NB4 (cell line): ENCODE measurements around the gene ANKZF1.

ENCODE experiments used
- DNase-seq: peaks from one replicate; pipeline ENCODE4 v3.0.0; 2010; ENCODE audit warnings: low read depth
- H3K4me3 ChIP-seq: one replicate; pipeline ENCODE4 v1.5.1; 2011; ENCODE audit warnings: mild to moderate bottlenecking, low read depth, low read length, moderate library complexity
- CTCF ChIP-seq: IDR thresholded peaks from one replicate; pipeline ENCODE4 v1.5.1; 2012; ENCODE audit warnings: low read depth, low read length
- MAX ChIP-seq: IDR thresholded peaks from 2 replicates; pipeline ENCODE4 v1.6.1; 2011; ENCODE audit warnings: low read depth, low read length
- MYC ChIP-seq: IDR thresholded peaks from 2 replicates; pipeline ENCODE4 v1.6.1; 2011; ENCODE audit warnings: low read depth, low read length
- POLR2A ChIP-seq: IDR thresholded peaks from 2 replicates; pipeline ENCODE4 v1.6.1; 2011; ENCODE audit warnings: mild to moderate bottlenecking; ENCODE audit not compliant: insufficient read length; ENCODE audit errors: extremely low read depth

The ANKZF1 gene

GRCh38 chr2:219184121-219184520 is 45.5 kb upstream of the ANKZF1 start:
- no peak for DNase-seq

GRCh38 chr2:219186754-219187456 is 42.7 kb upstream of the ANKZF1 start:
- TF ChIP-seq MYC (no peak), CTCF (no peak), MAX (no peak)

More at GRCh38 chr2:219184121-219184520, 45.5 kb upstream of the ANKZF1 start:
- H3K4me3 ChIP-seq: no peak overlapping the region
- TF ChIP-seq POLR2A (no peak), MYC (no peak), MAX (no peak), CTCF (no peak)

GRCh38 chr2:219197388-219197787 is 32.2 kb upstream of the ANKZF1 start:
- TF ChIP-seq MAX: no peak
- TF ChIP-seq POLR2A: no peak
- no peak for TF ChIP-seq MYC
- TF ChIP-seq CTCF: no peak
- DNase-seq: no peak

More at GRCh38 chr2:219186754-219187456, 42.7 kb upstream of the ANKZF1 start:
- no peak overlapping the region for H3K4me3 ChIP-seq
- no peak for DNase-seq

GRCh38 chr2:219198974-219199373 is 30.6 kb upstream of the ANKZF1 start:
- DNase-seq: no peak
- TF ChIP-seq MYC (no peak), MAX (no peak), CTCF (no peak), POLR2A (no peak)

More at GRCh38 chr2:219197388-219197787, 32.2 kb upstream of the ANKZF1 start:
- no peak overlapping the region for H3K4me3 ChIP-seq

GRCh38 chr2:219199470-219200211 is 30.0 kb upstream of the ANKZF1 start:
- TF ChIP-seq POLR2A (no peak), MYC (no peak), CTCF (no peak), MAX (no peak)
- DNase-seq: no peak
- H3K4me3 ChIP-seq: no peak overlapping the region

More at GRCh38 chr2:219198974-219199373, 30.6 kb upstream of the ANKZF1 start:
- H3K4me3 ChIP-seq: no peak overlapping the region
